GM21576 (cell line): Measurements from ENCODE around the gene ZNF491.
A peak's percentile ranks its signal among the peaks of the same experiment; 100 is the strongest.
"Not testable (repeated sequence)": the region's sequence is repeated elsewhere in the genome, so short reads cannot be mapped to it uniquely, and the experiment has no call there.

Source experiments
- ATAC-seq: cut with Tn5 transposase; IDR thresholded peaks from one replicate; pipeline ENCODE4 v1.9.1; 2021; ENCODE audit warnings: mild to moderate bottlenecking, moderate library complexity; ENCODE audit not compliant: unreplicated experiment

ZNF491 gene

GRCh38 chr19:11798391-11799330, at the start of gene ZNF491:
Gene ZNF491, plus strand, starts transcription at chr19:11798523. Its CDS starts 7,431 bp downstream, at chr19:11805954.
- ATAC-seq = peak; percentile 93

GRCh38 chr19:11749751-11750150, 48.6 kb upstream of the ZNF491 start:
- ATAC-seq = no peak

- ATAC-seq = no peak
Observed at GRCh38 chr19:11752244-11752736, 46.0 kb upstream of the ZNF491 start.

- no peak for ATAC-seq
Observed at GRCh38 chr19:11754663-11755062, 43.7 kb upstream of the ZNF491 start.

GRCh38 chr19:11756965-11757364, 41.4 kb upstream of the ZNF491 start:
- no peak for ATAC-seq

- ATAC-seq = no peak
Observed at GRCh38 chr19:11759805-11760204, 38.5 kb upstream of the ZNF491 start.

- no peak for ATAC-seq
Observed at GRCh38 chr19:11763117-11763516, 35.2 kb upstream of the ZNF491 start.

- no peak for ATAC-seq
Observed at GRCh38 chr19:11763611-11764010, 34.7 kb upstream of the ZNF491 start.

- peak; percentile 92 for ATAC-seq
Observed at GRCh38 chr19:11766597-11767591, 31.4 kb upstream of the ZNF491 start, which contains the start of gene ZNF441. Gene ZNF441, plus strand, starts transcription at chr19:11767000. Its CDS starts 194 bp downstream, at chr19:11767194.

GRCh38 chr19:11767633-11768133, 30.6 kb upstream of the ZNF491 start:
- ATAC-seq = peak; percentile 21

- no peak for ATAC-seq
Observed at GRCh38 chr19:11769995-11770394, 28.3 kb upstream of the ZNF491 start.

GRCh38 chr19:11771520-11771919, 26.8 kb upstream of the ZNF491 start:
- ATAC-seq = not testable (repeated sequence)

- ATAC-seq = not testable (repeated sequence)
Observed at GRCh38 chr19:11776669-11777068, 21.7 kb upstream of the ZNF491 start.

- ATAC-seq = no peak
Observed at GRCh38 chr19:11780431-11781020, 17.8 kb upstream of the ZNF491 start.

GRCh38 chr19:11781295-11782057, 16.8 kb upstream of the ZNF491 start:
- no peak for ATAC-seq

GRCh38 chr19:11783767-11784166, 14.6 kb upstream of the ZNF491 start:
- no peak for ATAC-seq

GRCh38 chr19:11784356-11784755, 14.0 kb upstream of the ZNF491 start:
- no peak for ATAC-seq

GRCh38 chr19:11787536-11787935, 10.8 kb upstream of the ZNF491 start:
- no peak for ATAC-seq

GRCh38 chr19:11792942-11793341, 5.4 kb upstream of the ZNF491 start:
- ATAC-seq = no peak

GRCh38 chr19:11797491-11797890, 832 bp upstream of the ZNF491 start:
- ATAC-seq = peak; percentile 58
